Transverse colon (tissue), 4 donors: ENCODE data around the gene SAMD13. TPM values are rescaled to one million over a fixed set of nuclear protein-coding genes. Genes with fewer than 3 reads are reported as not detected.

Experiments used
- DNase-seq: peaks from one replicate; pipeline ENCODE4 v3.0.0-alpha.2; 2019
- H3K27ac ChIP-seq, 4 donors: fragments of 200-600 bp; sonication (generic); 2 replicates each; pipeline ENCODE4 v1.5.1; 2016 to 2018; ENCODE audit warnings: inconsistent platforms in 4 of 4
- H3K27me3 ChIP-seq: fragments of 200-600 bp; sonication (generic); 2 replicates; pipeline ENCODE4 v1.5.1; 2017; ENCODE audit warnings: inconsistent platforms
- H3K36me3 ChIP-seq, 4 donors: fragments of 200-600 bp; sonication (generic); 2 replicates each; pipeline ENCODE4 v1.5.1; 2017 to 2019; ENCODE audit warnings: inconsistent platforms in 4 of 4
- H3K4me1 ChIP-seq, 4 donors: fragments of 200-600 bp; sonication (generic); 2 replicates each; pipeline ENCODE4 v1.5.1; 2017 to 2020; ENCODE audit warnings: inconsistent platforms in 4 of 4
- H3K4me3 ChIP-seq, 4 donors: fragments of 200-600 bp; sonication (generic); 1 replicate in 1 of 4; 2 replicates in 3 of 4; pipeline versions ENCODE4 v1.5.1 to v1.6.1; 2017 to 2019; ENCODE audit warnings: inconsistent platforms in 4 of 4
- H3K9me3 ChIP-seq, 2 donors: fragments of 200-600 bp; sonication (generic); 2 replicates each; pipeline ENCODE4 v1.5.1; 2017 to 2019; ENCODE audit warnings: inconsistent platforms in 2 of 2
- CTCF ChIP-seq, 5 experiments: fragments of 200-600 bp in 3 of 5; fragments of 450-650 bp in 2 of 5; sonication (generic) in 3 of 5; IDR thresholded peaks; 1 replicate in 2 of 5; 2 replicates in 3 of 5; pipeline ENCODE4 v1.5.1; 2016 to 2017; ENCODE audit warnings: antibody characterized with exemption in 5 of 5, inconsistent platforms in 3 of 5, mild to moderate bottlenecking in 2 of 5, moderate library complexity in 1 of 5
- EP300 ChIP-seq: sonication (generic); formaldehyde crosslinking; IDR thresholded peaks from one replicate; pipeline ENCODE4 v1.6.1; 2017; ENCODE audit warnings: antibody characterized with exemption, low read depth
- POLR2A ChIP-seq: fragments of 450-650 bp; IDR thresholded peaks from one replicate; pipeline ENCODE4 v1.6.1; 2016; ENCODE audit warnings: antibody characterized with exemption, mild to moderate bottlenecking, moderate library complexity
- POLR2AphosphoS5 ChIP-seq, 3 donors: sonication (generic); formaldehyde crosslinking; IDR thresholded peaks; one replicate each; pipeline ENCODE4 v1.6.1; 2016; ENCODE audit warnings: antibody characterized with exemption in 3 of 3
- WGBS, 2 donors: methylation state at CpG; one replicate each; pipeline ENCODE4 v1.1.5; 2018; ENCODE audit warnings: low coverage in 1 of 2; 5-methylcytosine and 5-hydroxymethylcytosine counted together
- in situ Hi-C, 4 donors: fragments of 200-750 bp; cut with MboI; loops; one replicate each; pipeline versions ENCODE4 v1.15.0 to v1.15.1; 2017; ENCODE audit warnings: low sequenced_read_pairs in 3 of 4, low pct_ligation_motif_present in 1 of 4, low pct_unique_long_range_greater_than_20kb in 1 of 4
- intact Hi-C: fragments of 100-400 bp; cut with DNase I; formaldehyde crosslinking; loops from one replicate; pipeline ENCODE4 v1.15.1; 2023; ENCODE audit warnings: low total_unique reads
- total RNA-seq, 4 donors: library from RNA; depleted of rRNA; stranded (reverse); fragments of >200 nt; gene quantifications; one replicate each; pipeline ENCODE4 v1.1.0, GENCODE V29; 2016

The SAMD13 gene
- total RNA-seq, 4 donors from 2014 or later: 2.2 to 17.8 (median 13.9) TPM

- H3K9me3 ChIP-seq: no peaks in the 10 kb centered on the region
- H3K4me1 ChIP-seq: peaks cover 0 to 10% (median 5%) of the 10 kb centered on the region in 4 donors
- WGBS, 2 donors: 30 to 33% methylated on average over 3 of the region's 3 CpGs
- no peak overlapping the region for H3K27ac ChIP-seq
- intact Hi-C loops (loop anchor here (5.0 kb wide), 1 partner anchor 937 kb away; no protein-coding TSS in a partner anchor), in situ Hi-C loops (no loop called here)
- no peaks in the 10 kb centered on the region for H3K27me3 ChIP-seq
- TF ChIP-seq POLR2AphosphoS5 (IDR thresholded peaks at IDR 0.05) (no peak), EP300 (no peak), CTCF (IDR thresholded peaks at IDR 0.05) (no peak), POLR2A (no peak)
- no peak for DNase-seq
- H3K4me3 ChIP-seq: no peak overlapping the region
- H3K36me3 ChIP-seq: no peaks in the 10 kb centered on the region
Observed at GRCh38 chr1:84350104-84350503, 48.6 kb downstream of the SAMD13 start.

- in situ Hi-C loops: no loop called here
- TF ChIP-seq CTCF (IDR thresholded peaks at IDR 0.05): no peak
- H3K9me3 ChIP-seq: no peaks in the 10 kb centered on the region
Observed at GRCh38 chr1:84350550-84350949, 49.0 kb downstream of the SAMD13 start.

GRCh38 chr1:84352298-84353106 is 51.0 kb downstream of the SAMD13 start:
- Histone ChIP-seq H3K27ac (no peak overlapping the region), H3K4me1 (peaks cover 0 to 10% (median 5%) of the 10 kb centered on the region in 4 donors), H3K9me3 (no peaks in the 10 kb centered on the region), H3K36me3 (no peaks in the 10 kb centered on the region), H3K4me3 (no peak overlapping the region), H3K27me3 (no peaks in the 10 kb centered on the region)
- TF ChIP-seq POLR2A (no peak), EP300 (no peak), CTCF (IDR thresholded peaks at IDR 0.05) (no peak), POLR2AphosphoS5 (IDR thresholded peaks at IDR 0.05) (no peak)
- 86 to 88% methylated on average over 3 of the region's 3 CpGs for WGBS, 2 donors
- no peak for DNase-seq
- in situ Hi-C loops (no loop called here), intact Hi-C loops (loop anchor here (5.0 kb wide), 1 partner anchor 935 kb away; no protein-coding TSS in a partner anchor)

More at GRCh38 chr1:84350550-84350949, 49.0 kb downstream of the SAMD13 start:
- no peak for DNase-seq
- Histone ChIP-seq H3K27me3 (no peaks in the 10 kb centered on the region), H3K36me3 (no peaks in the 10 kb centered on the region), H3K4me1 (peaks cover 0 to 10% (median 5%) of the 10 kb centered on the region in 4 donors), H3K4me3 (no peak overlapping the region), H3K27ac (no peak overlapping the region)
- intact Hi-C loops: loop anchor here (5.0 kb wide), 1 partner anchor 937 kb away; no protein-coding TSS in a partner anchor
- 54 to 58% methylated on average over 3 of the region's 3 CpGs for WGBS, 2 donors

GRCh38 chr1:84353695-84354094 is 52.2 kb downstream of the SAMD13 start:
- no peaks in the 10 kb centered on the region for H3K9me3 ChIP-seq
- no peak for DNase-seq
- H3K4me1 ChIP-seq: peaks cover 0 to 10% (median 5%) of the 10 kb centered on the region in 4 donors
- TF ChIP-seq POLR2A: no peak
- no peak for TF ChIP-seq POLR2AphosphoS5 (IDR thresholded peaks at IDR 0.05)
- TF ChIP-seq CTCF (IDR thresholded peaks at IDR 0.05): no peak
- no peak for TF ChIP-seq EP300
- no peak overlapping the region for H3K27ac ChIP-seq
- H3K36me3 ChIP-seq: no peaks in the 10 kb centered on the region
- H3K4me3 ChIP-seq: no peak overlapping the region
- in situ Hi-C loops (no loop called here), intact Hi-C loops (loop anchor here (5.0 kb wide), 1 partner anchor 934 kb away; no protein-coding TSS in a partner anchor)
- no peaks in the 10 kb centered on the region for H3K27me3 ChIP-seq
- 94 to 100% methylated on average over 2 to 3 of the region's 3 CpGs for WGBS, 2 donors
